CD4-positive, alpha-beta T cell (primary cell): Measurements from ENCODE around the gene EMSY. TPM values are rescaled to one million over a fixed set of nuclear protein-coding genes. Genes with fewer than 3 reads are reported as not detected.
"Not testable (repeated sequence)": the region's sequence is repeated elsewhere in the genome, so short reads cannot be mapped to it uniquely, and the experiment has no call there.

Source experiments
- ATAC-seq: fragments of 200-7000 bp; cut with Tn5 transposase; one replicate; pipeline ENCODE4 v1.10.0; 2022; ENCODE audit warnings: mild to moderate bottlenecking; ENCODE audit not compliant: poor library complexity
- CTCF ChIA-PET: fragments of 350-600 bp; sonication (Branson Sonifier 250); formaldehyde crosslinking; loops from one replicate; lab custom pipeline; 2021; ENCODE audit warnings: antibody characterized with exemption, inconsistent platforms; lab: Charles Lee
- POLR2A ChIA-PET: fragments of 350-600 bp; sonication (Branson Sonifier 250); formaldehyde crosslinking; loops from one replicate; lab custom pipeline; 2021; ENCODE audit warnings: antibody characterized with exemption, inconsistent platforms; lab: Charles Lee
- DNase-seq, 14 experiments: peaks; one replicate each; pipeline ENCODE4 v3.0.0-alpha.2; 2013 to 2020; ENCODE audit warnings: mixed read lengths in 2 of 14
- H3K27ac ChIP-seq, 2 donors: one replicate each; pipeline versions ENCODE4 v1.5.1 to v1.7.0; 2013; ENCODE audit warnings: low read length in 2 of 2, low read depth in 1 of 2, mild to moderate bottlenecking in 1 of 2
- H3K27me3 ChIP-seq, 2 experiments: 1 replicate in 1 of 2; 2 replicates in 1 of 2; pipeline versions ENCODE4 v1.6.1 to v1.7.0; 2013; ENCODE audit warnings: low read length in 2 of 2, control low read depth in 1 of 2, mild to moderate bottlenecking in 1 of 2, moderate library complexity in 1 of 2; ENCODE audit not compliant: insufficient read depth in 2 of 2, control insufficient read depth in 1 of 2
- H3K36me3 ChIP-seq: one replicate; pipeline ENCODE4 v1.6.1; 2013; ENCODE audit warnings: low read length, control low read depth; ENCODE audit not compliant: insufficient read depth
- H3K4me1 ChIP-seq: one replicate; pipeline ENCODE4 v1.6.1; 2013; ENCODE audit warnings: low read length, control low read depth; ENCODE audit not compliant: insufficient read depth
- H3K4me3 ChIP-seq: one replicate; pipeline ENCODE4 v1.5.1; 2013; ENCODE audit warnings: mild to moderate bottlenecking, low read length, moderate library complexity
- H3K9me3 ChIP-seq, 2 experiments: 1 replicate in 1 of 2; 2 replicates in 1 of 2; pipeline versions ENCODE4 v1.6.1 to v1.7.0; 2013; ENCODE audit warnings: low read length in 2 of 2, mild to moderate bottlenecking in 2 of 2, control low read depth in 1 of 2, moderate library complexity in 1 of 2; ENCODE audit not compliant: control insufficient read depth in 1 of 2, insufficient read depth in 1 of 2
- H3K27ac Mint-ChIP-seq: one replicate; pipeline ENCODE4 v1.8.0; 2020; ENCODE audit warnings: mixed read lengths
- H3K27me3 Mint-ChIP-seq: one replicate; pipeline ENCODE4 v1.8.0; 2021; ENCODE audit warnings: mixed read lengths
- H3K36me3 Mint-ChIP-seq: one replicate; pipeline ENCODE4 v1.8.0; 2021; ENCODE audit warnings: low read depth, mixed read lengths
- H3K4me1 Mint-ChIP-seq: one replicate; pipeline ENCODE4 v1.8.0; 2021; ENCODE audit warnings: low read depth, mixed read lengths
- H3K4me3 Mint-ChIP-seq: one replicate; pipeline ENCODE4 v1.8.0; 2020; ENCODE audit warnings: mild to moderate bottlenecking, mixed read lengths
- H3K9me3 Mint-ChIP-seq: one replicate; pipeline ENCODE4 v1.8.0; 2020; ENCODE audit warnings: mixed read lengths
- intact Hi-C, 2 experiments: fragments of 100-400 bp; cut with DNase I in 1 of 2; cut with micrococcal nuclease in 1 of 2; formaldehyde crosslinking; loops; one replicate each; pipeline versions ENCODE4 v1.15.1 to v1.9.0; 2023 to 2025; cut with DNase I, micrococcal nuclease
- total RNA-seq, 174 experiments: library from RNA in 2 of 174; stranded (reverse) in 2 of 174; gene quantifications; one replicate each; pipeline ENCODE4 v1.2.3 and lab custom pipeline; 2021 to 2026
- TF ChIP-seq, protein P1 (sequence below): fragments of 200-600 bp; IDR thresholded peaks from one replicate; pipeline ENCODE4 v1.8.0; 2022; ENCODE audit warnings: antibody characterized with exemption, mild to moderate bottlenecking

Gene EMSY
- total RNA-seq, 2 experiments from 2014 or later = 20.9 to 21.8 TPM

DNA sequence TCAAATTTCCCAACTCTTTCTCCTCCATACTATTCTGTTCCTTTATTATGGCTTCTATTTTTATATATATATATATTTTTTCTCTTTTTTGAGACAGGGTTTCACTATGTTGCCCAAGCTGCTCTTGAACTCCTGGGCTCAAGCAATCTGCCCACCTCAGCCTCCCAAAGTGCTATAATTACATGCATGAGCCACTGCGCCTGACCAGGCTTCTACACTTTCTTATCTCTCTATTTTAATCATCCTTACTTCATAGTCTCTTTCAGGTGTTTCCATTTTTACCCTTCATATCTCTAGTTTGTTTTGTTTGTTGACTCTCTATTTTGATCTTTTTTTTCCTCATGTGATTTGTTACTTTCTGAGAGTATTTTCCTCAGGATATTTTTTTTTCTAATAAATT, 43.9 kb upstream of the EMSY start:
- H3K27me3 Mint-ChIP-seq = no peaks in the 10 kb centered on the region
- no peak overlapping the region for H3K4me3 Mint-ChIP-seq
- TF ChIP-seq, protein P1, sequence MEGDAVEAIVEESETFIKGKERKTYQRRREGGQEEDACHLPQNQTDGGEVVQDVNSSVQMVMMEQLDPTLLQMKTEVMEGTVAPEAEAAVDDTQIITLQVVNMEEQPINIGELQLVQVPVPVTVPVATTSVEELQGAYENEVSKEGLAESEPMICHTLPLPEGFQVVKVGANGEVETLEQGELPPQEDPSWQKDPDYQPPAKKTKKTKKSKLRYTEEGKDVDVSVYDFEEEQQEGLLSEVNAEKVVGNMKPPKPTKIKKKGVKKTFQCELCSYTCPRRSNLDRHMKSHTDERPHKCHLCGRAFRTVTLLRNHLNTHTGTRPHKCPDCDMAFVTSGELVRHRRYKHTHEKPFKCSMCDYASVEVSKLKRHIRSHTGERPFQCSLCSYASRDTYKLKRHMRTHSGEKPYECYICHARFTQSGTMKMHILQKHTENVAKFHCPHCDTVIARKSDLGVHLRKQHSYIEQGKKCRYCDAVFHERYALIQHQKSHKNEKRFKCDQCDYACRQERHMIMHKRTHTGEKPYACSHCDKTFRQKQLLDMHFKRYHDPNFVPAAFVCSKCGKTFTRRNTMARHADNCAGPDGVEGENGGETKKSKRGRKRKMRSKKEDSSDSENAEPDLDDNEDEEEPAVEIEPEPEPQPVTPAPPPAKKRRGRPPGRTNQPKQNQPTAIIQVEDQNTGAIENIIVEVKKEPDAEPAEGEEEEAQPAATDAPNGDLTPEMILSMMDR = no peak
- H3K27ac Mint-ChIP-seq = no peak overlapping the region
- no peaks in the 10 kb centered on the region for H3K36me3 Mint-ChIP-seq
- H3K27me3 ChIP-seq = no peaks in the 10 kb centered on the region
- no peaks in the 10 kb centered on the region for H3K4me1 ChIP-seq
- POLR2A ChIA-PET = no interaction called here
- no peaks in the 10 kb centered on the region for H3K36me3 ChIP-seq
- no peaks in the 10 kb centered on the region for H3K4me1 Mint-ChIP-seq
- CTCF ChIA-PET = no interaction called here
- no peaks in the 10 kb centered on the region for H3K9me3 Mint-ChIP-seq
- DNase-seq (no peak), ATAC-seq (no peak)
- intact Hi-C loops = no loop called here
- no peak overlapping the region for H3K27ac ChIP-seq
- H3K9me3 ChIP-seq = no peaks in the 10 kb centered on the region
- no peak overlapping the region for H3K4me3 ChIP-seq

DNA sequence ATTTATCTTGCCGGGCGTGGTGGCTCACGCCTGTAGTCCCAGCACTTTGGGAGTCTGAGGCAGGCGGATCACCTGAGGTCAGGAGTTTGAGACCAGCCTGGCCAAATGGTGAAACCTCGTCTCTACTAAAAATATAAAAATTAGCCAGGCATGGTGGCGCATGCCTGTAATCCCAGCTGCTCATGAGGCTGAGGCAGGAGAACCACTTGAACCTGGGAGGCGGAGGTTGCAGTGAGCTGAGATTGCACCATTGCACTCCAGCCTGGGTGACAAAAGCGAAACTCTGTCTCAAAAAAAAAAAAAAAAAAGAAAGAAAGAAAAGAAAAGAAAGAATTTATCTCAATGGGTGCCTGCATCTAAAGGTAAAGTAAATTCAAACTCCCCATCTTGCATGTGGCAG, 43.3 kb upstream of the EMSY start:
- H3K9me3 Mint-ChIP-seq, H3K4me1 Mint-ChIP-seq, DNase-seq, H3K4me1 ChIP-seq, H3K27ac Mint-ChIP-seq, H3K27ac ChIP-seq, H3K36me3 ChIP-seq, POLR2A ChIA-PET, ATAC-seq, H3K36me3 Mint-ChIP-seq, H3K4me3 Mint-ChIP-seq, H3K27me3 ChIP-seq, intact Hi-C loops, H3K27me3 Mint-ChIP-seq, CTCF ChIA-PET, H3K9me3 ChIP-seq, H3K4me3 ChIP-seq: not testable (repeated sequence)

DNA sequence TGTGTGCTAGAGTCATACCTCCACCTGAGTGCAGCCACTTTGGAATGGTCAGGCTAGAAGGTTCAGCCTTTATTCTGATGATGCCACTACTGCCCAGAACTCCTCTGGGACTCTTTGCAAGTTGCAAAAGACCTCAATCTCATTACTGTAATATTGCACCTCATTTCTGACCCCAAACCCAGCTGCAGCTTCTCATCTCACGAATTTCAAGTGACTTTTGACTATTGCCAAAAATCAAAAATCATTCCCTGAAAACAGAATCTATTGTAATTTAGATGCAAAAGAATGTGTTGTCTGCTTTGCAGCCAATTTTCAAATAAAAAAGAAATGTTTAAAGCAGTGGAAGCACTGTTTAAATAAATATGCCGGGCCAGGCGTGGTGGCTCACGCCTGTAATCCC, 38.5 kb upstream of the EMSY start:
- Histone ChIP-seq H3K4me3 (no peak overlapping the region), H3K27me3 (no peaks in the 10 kb centered on the region), H3K4me1 (no peaks in the 10 kb centered on the region), H3K9me3 (peaks cover 0 to 4% of the 10 kb centered on the region in 2 experiments), H3K27ac (no peak overlapping the region), H3K36me3 (no peaks in the 10 kb centered on the region)
- no peaks in the 10 kb centered on the region for H3K4me1 Mint-ChIP-seq
- TF ChIP-seq, protein P1 = no peak
- H3K27me3 Mint-ChIP-seq = no peaks in the 10 kb centered on the region
- no peak overlapping the region for H3K27ac Mint-ChIP-seq
- no peaks in the 10 kb centered on the region for H3K9me3 Mint-ChIP-seq
- CTCF ChIA-PET = no interaction called here
- no peak overlapping the region for H3K4me3 Mint-ChIP-seq
- POLR2A ChIA-PET = no interaction called here
- DNase-seq (no peak), ATAC-seq (no peak)
- intact Hi-C loops = no loop called here
- H3K36me3 Mint-ChIP-seq = no peaks in the 10 kb centered on the region

DNA sequence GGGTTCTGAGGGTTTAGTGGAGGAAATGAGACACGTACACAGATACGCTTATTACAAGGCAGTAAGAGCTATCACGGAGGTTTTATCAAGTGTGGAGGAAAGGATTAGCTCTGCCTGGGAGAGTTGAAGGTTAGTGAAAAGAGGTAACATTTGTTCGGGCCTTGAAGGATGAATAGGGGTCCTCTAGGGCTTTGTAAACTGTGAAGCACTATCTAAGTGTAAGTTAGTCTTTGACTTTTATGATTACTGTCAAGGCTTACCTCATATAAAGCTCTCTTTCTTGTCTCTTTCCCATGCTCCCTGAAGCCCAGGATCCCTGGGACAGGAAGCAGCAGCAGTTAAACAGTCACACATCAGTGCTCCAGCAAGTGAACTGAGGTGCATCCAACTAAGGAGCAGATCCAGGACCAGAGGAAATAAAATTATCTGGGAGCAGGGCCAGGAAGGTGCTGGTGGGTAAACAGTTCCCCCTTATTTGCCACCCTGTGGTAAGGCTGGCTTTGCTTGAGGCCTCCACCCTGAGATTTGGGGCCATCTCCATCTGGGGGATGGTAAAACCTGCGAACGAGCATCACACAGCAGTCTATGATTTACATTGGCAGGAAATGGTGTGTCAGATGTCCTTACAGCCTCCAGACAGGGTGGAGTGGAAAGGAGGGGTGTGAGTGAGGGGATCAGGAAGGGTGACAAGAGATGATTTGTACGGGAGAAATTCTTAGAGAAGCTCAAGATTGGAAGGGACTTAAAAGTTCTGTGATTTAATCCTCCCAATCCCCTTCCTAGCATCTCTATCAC, 36.5 kb upstream of the EMSY start:
- no peaks in the 10 kb centered on the region for H3K4me1 Mint-ChIP-seq
- H3K36me3 Mint-ChIP-seq = no peaks in the 10 kb centered on the region
- no peak for ATAC-seq
- H3K4me3 Mint-ChIP-seq = no peak overlapping the region
- Histone ChIP-seq H3K27me3 (no peaks in the 10 kb centered on the region), H3K36me3 (no peaks in the 10 kb centered on the region), H3K9me3 (peaks cover 0 to 4% of the 10 kb centered on the region in 2 experiments), H3K27ac (no peak overlapping the region), H3K4me3 (no peak overlapping the region), H3K4me1 (no peaks in the 10 kb centered on the region)
- no peak overlapping the region for H3K27ac Mint-ChIP-seq
- no peaks in the 10 kb centered on the region for H3K27me3 Mint-ChIP-seq
- ChIA-PET POLR2A (no interaction called here), CTCF (no interaction called here)
- H3K9me3 Mint-ChIP-seq = no peaks in the 10 kb centered on the region
- intact Hi-C loops = no loop called here
- TF ChIP-seq, protein P1 = no peak
- DNase-seq = no peak
